Ovary (tissue), 3 donors: ENCODE results near the gene NOL12.

ENCODE experiments used
- EP300 ChIP-seq: sonication (generic); formaldehyde crosslinking; IDR thresholded peaks from one replicate; pipeline ENCODE4 v1.6.1; 2017; ENCODE audit warnings: antibody characterized with exemption
- POLR2A ChIP-seq: fragments of 450-650 bp; IDR thresholded peaks from one replicate; pipeline ENCODE4 v1.6.1; 2017; ENCODE audit warnings: antibody characterized with exemption, mild to moderate bottlenecking, moderate library complexity
- TF ChIP-seq, protein P1 (sequence below), 3 donors: fragments of 450-650 bp in 2 of 3; fragments of 200-600 bp in 1 of 3; IDR thresholded peaks; one replicate each; pipeline versions ENCODE4 v1.5.1 to v1.8.0; 2016 to 2022; ENCODE audit warnings: antibody characterized with exemption in 3 of 3, mild to moderate bottlenecking in 1 of 3
- donor health status: DM: no; HTN: no; CAD: no.

DNA sequence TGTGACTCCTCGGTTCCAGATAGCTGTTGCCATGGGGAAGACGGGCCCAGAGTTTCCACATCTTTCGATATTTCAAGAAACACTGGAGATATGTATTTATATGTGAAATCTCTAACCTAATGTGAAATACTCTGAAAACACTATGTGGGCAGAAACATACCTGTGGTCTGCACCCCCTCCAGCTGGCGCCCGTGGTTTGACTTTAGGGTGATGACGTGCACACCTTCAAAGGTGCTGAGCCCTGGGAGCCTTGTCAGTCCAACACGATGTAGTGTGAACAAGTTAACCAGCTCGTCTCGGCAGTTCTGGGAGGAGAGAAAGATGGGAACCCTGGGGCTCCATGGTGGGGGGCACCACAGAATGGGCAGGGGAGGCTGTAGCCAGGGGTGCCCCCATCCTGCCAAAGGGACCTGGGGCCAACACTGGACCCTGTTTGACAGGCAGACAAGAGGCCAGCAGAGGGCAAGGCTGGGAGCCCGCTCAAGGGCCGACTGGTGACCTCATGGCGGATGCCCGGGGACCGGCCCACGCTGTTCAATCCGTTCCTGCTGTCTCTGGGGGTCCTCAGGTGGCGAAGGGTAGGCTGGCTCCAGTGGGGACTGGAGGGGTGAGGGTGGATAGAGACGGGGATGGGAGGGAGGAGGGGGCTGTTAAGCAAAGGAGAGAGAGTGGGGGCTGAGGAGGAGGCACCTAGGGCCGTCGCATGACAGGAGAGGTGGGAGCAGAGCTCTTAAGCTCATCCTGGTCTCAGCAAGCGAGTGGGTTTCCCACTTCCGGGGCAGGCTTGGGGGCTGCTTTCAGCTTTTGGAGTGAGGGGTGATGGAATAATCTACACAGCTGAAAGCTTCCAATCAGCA is 54.5 kb downstream of the NOL12 start:
- TF ChIP-seq POLR2A (no peak), EP300 (no peak)
- TF ChIP-seq, protein P1, sequence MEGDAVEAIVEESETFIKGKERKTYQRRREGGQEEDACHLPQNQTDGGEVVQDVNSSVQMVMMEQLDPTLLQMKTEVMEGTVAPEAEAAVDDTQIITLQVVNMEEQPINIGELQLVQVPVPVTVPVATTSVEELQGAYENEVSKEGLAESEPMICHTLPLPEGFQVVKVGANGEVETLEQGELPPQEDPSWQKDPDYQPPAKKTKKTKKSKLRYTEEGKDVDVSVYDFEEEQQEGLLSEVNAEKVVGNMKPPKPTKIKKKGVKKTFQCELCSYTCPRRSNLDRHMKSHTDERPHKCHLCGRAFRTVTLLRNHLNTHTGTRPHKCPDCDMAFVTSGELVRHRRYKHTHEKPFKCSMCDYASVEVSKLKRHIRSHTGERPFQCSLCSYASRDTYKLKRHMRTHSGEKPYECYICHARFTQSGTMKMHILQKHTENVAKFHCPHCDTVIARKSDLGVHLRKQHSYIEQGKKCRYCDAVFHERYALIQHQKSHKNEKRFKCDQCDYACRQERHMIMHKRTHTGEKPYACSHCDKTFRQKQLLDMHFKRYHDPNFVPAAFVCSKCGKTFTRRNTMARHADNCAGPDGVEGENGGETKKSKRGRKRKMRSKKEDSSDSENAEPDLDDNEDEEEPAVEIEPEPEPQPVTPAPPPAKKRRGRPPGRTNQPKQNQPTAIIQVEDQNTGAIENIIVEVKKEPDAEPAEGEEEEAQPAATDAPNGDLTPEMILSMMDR (IDR thresholded peaks at IDR 0.05): no peak
